ENCODE results near the gene EPHB1.
A peak's percentile ranks its signal among the peaks of the same experiment; 100 is the strongest.
"Not testable (repeated sequence)": the region's sequence is repeated elsewhere in the genome, so short reads cannot be mapped to it uniquely, and the experiment has no call there.

EPHB1 gene

DNA sequence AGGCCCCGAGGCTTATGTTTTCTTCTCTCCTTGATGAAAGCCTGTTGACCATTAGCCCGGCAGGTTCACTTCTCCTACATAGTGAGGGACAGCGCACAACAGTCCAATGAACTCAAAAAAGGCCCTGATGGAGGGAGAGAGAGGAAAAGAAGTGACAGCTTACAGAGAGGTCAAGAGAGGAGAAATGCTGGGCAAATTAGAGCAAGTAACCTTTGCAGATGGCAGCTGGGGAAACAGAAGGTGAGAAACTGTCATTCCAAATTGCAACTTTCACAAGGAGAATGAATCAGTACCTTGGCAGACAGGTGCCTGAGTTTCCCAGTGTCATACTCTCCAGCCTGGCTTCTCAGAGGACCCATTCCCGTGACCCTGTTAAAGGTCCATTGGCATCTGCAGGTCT is 252.0 kb downstream of the EPHB1 start:
- no peak for DNase-seq (ENCODE audit: low spot score)

DNA sequence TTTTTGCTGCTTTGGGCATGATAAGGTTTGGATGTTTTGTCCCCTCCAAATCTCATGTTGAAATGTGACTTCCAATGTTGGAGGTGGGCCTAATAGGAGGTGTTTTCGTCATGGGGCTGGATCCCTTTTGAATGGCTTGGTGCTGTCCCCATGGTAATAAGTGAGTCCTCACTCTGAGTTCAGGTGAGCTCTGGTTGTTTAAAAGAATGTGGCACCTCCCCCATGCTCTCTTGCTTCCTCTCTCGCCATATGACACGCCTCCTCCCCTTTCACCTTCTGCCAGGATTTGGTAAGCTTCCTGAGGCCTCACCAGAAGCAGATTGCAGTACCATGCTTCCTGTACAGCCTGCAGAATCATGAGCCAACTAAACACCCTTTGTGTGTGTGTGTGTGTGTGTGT is 255.5 kb downstream of the EPHB1 start:
- DNase-seq (ENCODE audit: low spot score): no peak

DNA sequence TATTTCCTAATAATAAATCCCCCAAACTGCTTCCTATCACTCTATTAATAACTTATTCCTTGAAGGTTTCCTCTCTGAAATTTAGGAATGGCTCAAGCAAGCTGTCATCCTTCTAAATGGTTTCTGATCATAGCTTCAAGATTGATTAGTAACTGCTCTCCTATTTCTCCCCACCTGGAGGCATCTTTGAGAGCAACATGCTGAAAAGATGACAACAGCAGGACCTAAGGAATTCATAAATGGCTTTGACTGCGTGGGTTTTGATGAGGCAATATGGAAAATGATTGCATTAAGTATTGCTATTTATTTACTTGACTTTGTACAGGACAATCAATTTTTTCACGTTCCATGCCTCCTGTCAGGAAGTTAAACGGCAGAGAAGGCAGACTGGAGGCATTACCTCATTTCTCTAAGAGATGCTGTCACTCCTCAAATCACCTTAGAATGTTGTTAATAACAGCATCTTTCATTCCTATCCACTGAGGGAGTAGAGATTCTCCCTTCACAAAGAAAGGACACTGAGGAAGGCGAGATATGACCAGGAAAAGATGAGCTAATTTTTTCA is 256.4 kb downstream of the EPHB1 start:
- DNase-seq (ENCODE audit: low spot score): no peak

DNA sequence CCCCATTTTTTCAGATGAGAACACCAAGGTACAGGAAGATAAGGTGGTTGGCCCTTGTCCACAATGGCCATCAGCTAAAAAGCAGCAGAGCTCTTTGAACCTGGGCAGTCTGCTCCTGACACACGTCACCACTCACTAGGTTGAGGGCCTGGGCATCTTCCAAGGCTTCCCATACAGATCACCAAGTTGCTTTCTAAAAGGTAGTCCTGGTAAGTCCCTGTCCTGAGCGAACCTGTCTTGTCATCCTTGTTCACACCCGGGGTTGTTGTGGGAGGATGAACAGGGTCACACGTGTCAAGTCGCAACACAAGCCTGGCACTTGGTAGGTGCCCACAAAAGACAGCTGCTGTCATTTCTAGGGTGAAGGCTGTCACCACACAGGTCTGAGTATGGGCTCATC is 260.4 kb downstream of the EPHB1 start:
- no peak for DNase-seq (ENCODE audit: low spot score)

DNA sequence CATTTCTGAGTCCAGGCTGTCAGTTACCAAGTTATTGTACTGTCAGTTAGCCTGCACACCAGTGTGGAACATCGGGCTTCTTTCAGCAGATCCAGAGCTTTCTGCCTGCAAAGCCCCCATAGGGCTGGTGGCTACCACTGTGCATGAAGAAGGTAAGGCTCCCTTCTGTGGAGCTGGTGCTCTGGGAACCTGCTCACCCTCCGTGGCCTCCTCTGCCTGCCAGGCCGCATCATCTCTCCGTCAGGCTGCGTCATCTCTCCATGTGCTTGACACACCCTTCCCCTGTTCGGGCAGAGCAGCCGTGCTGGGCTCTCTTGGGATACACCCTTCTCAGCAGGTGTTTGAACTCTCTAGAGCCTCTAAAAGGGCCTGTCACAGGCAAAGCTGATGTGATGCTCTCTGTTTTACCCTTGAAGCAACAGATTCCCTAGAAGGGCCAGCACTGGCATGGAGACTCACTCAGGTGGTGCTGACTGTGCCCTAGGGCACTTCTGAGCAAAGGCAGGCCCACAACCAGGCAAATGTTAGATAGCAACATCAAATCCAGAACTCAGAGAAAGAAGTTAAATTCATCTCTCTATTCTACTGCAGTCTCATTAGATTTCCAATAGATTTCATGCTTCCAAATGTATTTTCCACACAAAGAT is 261.1 kb downstream of the EPHB1 start:
- no peak for DNase-seq (ENCODE audit: low spot score)

DNA sequence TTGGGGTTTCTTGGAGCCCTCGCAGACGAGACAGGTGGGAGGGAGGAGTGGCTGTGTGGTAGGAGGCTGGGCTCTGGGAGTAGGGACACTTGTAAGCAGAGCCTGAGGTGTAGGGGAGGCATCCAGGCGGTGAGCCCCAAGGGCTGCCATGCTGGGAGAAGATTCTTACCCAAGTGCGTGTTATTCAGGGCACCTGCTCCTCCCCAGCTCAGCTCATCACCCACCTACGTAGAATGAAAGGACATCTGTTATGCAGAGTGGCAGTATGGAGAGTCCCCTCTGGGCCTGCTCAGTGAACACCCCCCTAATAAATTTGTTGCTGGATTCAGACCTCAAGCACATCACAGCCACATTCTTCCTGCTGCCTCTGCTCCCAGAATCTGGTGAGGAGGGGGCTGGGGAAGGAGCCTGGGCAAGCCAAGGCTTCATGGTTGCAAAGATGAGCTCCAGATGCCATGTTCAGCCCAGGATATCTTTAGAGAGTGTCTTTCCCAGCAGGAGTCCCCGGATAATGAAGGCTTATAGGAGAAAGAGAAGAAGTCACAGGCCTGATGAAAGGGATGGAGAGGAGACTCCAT is 261.8 kb downstream of the EPHB1 start:
- DNase-seq (ENCODE audit: low spot score): peak; percentile 54

DNA sequence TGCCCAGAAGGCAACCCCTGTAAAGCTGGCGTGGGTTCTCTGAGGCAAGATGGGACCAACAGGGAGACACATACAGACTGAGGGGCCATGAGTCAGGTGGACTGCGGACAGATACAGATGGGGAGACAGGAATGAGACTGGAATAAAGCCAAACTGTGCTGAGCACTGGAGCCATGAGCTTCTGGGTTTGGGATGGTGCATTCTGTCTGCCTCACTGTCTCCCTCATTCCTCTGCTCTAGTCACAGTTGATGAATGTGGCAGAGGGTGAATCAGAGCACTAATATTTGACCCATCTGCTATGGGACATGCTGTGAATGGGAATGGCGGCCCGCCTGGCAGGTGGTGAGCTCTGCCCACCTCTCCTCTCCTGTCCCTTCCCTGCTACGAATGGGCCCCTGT is 262.9 kb downstream of the EPHB1 start:
- peak; percentile 15 for DNase-seq (ENCODE audit: low spot score)

DNA sequence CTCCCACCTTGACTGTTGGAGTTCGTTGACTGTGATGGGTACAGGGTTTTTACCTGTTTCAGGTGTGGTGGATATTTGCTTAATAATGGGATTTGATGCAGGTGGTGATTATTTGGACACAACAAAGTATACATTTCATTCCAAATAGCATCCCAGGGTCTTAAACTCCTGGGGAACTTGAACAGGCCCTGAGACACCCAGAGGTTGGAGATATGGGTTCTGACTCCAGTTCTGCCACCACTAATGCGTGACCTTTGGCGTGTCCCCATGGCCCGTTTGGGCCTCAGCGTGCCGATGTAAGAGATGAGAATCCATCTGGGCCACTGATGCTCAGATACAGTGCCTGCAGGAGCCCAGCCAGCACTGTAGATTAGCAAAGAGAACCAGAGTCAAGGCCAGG is 264.5 kb downstream of the EPHB1 start:
- no peak for DNase-seq (ENCODE audit: low spot score)

DNA sequence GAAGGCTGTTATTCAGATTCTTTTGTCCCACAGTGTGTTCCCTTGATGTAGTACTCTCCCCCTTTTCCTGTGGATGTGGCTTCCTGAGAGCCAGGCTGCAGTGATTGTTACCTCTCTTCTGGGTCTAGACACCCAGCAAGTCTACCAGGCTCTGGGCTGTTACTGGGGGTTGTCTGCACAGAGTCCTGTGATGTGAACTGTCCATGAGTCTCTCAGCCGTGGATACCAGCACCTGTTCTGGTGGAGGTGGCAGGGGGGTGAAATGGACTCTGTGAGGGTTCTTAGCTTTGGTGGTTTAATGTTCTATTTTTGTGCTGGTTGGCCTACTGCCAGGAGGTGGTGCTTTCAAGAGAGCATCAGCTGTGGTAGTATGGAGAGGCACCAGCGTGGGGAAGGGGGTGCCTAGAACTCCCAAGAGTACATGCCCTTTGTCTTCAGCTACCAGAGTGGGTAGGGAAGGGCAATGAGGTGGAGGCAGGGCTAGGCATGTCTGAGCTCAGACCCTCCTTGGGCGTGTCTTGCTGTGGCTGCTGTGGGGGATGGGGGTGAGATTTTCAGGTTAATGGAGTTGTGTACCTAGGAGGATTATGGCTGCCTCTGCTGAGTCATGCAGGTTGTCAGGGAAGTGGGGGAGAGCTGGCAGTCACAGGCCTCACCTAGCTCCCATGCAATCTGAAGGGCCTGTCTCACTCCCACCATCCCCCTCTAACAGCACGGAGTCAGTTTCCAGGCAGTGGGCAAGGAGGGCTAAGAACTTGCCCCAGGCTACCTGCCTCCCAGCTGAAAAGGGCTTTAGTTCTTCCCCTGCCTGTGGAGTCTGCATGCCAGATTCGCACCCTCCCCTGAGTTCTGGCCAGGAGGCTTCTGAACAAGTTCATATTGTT is 272.0 kb downstream of the EPHB1 start:
- not testable (repeated sequence) for DNase-seq (ENCODE audit: low spot score)

DNA sequence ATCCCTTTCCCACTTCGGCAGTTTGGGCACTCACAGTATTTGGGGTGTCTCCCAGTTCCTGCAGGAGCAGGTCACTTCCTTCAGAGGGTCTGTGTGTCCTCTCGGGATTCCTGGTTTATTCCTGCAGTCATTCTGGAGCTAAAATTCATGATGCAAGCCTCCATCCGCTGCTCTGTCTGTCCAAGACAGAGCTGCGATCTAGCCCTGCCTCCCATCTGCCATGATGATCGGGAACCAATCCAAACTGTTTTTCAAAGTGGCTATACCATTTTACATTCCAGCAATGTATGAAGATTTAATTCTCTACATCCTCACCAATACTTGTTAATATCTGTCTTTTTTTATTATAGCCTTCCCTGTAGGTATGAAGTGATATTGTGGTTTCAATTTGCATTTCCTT is 273.0 kb downstream of the EPHB1 start:
- no peak for DNase-seq (ENCODE audit: low spot score)

DNA sequence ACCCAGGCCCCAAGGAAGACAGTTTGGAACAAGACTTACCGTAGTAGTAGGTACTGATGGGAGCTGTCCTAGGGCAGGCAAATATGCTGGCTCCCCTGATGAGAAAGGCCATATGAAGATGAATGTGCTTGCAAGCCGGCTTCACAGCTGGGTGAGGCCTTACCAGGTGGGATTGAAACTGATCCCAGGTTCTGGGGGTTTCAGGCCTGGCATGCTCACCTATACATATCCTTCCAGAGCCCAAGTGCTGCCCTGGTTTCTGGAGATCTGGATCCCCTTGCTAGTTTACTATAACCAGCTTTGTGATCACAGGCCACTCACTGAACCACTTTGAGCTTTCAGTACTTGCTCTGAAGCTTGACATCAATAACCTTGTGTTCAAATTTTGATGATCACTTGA is 274.3 kb downstream of the EPHB1 start:
- no peak for DNase-seq (ENCODE audit: low spot score)

DNA sequence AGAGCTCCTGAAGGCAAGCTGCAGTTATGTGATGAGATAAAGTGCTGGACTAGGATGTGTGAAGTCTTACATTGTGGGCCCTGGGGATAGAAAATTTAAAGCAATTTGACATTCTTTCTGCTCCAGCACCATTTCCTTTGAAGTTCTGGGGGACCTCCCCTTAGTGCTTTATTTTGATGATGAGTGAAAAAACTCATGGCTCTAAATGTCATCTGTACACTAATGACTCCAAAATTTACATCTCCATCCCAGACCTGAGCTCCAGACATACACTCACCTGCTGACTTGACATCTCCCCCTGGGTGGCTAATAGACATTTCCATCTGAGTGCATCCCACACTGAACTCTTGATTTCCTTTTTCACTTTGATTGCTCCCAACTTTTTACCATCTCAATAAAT is 276.4 kb downstream of the EPHB1 start:
- DNase-seq (ENCODE audit: low spot score): no peak

DNA sequence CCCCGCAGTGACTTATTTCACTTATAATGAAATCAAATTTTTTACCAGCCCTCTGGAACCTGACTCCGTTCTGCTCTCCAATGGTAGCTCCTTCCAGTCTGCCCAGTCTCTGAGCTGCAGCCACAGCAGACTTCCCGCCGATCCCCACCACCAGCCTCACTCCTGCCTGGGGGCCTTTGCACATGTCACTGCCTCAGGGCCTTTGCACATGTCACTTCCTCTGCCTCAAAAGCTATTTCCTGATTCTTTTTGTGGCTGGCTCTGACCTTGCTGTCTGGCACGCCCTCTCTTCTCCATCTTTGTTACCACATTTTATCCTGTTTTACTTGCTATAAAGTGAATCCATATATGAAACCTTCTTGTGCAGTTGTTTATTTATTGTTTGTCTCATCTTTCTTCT is 277.4 kb downstream of the EPHB1 start:
- DNase-seq (ENCODE audit: low spot score): no peak

DNA sequence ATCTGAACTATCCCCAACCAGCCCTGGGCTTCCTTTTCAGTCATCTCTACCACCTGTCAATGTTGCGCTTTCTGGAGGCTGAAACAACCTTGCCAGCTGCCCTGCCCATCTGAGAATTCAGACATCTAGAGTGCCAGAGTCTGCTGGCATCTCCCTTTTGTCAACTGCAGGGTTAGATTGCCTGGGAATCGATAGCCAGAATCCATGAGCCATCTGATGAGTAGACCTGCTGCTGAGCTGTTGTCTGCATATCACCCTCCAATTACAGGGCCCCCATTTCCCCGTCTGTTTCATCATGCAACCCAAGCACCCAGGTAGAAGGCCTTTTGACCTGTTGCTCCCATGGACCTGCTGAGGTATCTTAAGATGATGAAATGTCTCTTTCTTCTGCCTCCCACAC is 280.1 kb downstream of the EPHB1 start:
- DNase-seq (ENCODE audit: low spot score): no peak

DNA sequence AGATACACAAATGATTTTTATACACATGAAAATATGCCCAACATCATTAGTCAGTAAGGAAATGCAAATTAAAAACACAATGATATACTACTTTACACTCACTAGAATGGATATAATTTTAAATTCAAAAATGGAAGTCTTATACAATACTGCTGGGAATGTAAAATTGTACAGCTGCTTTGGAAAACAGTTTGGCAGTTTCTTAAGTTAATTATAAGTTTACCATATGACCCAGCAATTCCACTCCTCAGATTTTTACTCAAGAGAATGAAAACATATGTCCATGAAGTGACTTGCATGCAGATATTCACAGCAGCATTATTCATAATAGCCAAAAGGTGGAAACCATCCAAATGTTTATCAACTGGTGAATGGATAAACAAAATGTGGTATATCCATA is 281.3 kb downstream of the EPHB1 start:
- no peak for DNase-seq (ENCODE audit: low spot score)

DNA sequence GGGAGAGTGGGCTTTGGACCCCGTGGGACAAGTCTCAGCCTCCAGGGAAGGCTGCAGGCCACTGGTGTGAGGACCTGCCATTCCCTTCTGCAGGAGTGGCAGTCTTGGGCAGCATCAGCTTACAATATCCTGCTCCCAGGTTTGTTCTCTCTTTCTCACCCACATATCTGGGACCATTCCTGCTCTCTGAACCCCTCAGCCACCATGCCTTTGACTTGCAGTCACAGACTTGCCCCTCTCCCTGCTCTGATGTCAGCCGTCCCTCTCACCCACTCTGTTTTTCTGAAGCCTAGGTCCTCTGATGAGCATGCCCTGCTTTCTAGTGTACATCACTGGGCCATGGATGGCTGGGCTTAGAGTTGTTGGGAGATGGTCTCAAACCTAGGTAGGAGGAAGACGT is 282.1 kb downstream of the EPHB1 start:
- DNase-seq (ENCODE audit: low spot score): no peak

DNA sequence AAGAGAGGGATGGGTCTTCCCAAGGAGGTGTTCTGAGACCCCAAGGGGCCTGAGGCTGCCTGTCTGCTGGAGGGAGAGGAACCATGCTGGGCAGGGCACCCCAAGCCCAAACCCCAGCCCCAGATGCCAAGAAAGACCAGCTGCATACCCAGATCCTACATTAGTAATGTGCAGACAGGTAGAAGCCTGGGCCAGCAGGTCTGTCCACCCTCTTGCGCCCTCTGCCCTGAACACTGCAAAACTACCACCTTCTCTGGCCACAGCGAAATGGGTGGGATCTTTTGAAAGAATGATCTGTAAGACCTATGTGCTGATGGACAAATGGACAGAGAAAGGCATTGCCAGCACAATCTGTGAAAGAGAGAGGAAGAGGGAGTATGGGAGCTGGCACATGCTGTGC is 283.2 kb downstream of the EPHB1 start:
- no peak for DNase-seq (ENCODE audit: low spot score)

DNA sequence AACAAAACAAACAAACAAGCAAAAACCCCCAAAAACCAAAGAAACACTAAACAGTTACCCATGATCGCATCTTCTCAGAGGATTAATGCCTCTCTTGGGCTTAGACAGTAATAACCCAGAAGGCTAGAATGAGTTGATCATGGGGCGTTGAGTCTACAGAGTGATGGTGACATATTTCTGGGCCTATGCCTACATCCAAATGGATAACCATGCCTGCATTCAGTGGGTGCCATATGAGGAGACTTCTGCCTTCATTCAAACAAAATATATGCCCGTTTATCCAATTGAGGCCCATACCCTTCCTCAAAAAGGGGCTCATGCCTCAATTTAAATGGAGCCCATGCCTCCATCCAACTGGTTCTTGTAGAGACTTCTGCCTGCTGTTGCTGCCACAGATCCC is 284.0 kb downstream of the EPHB1 start:
- DNase-seq (ENCODE audit: low spot score): no peak

DNA sequence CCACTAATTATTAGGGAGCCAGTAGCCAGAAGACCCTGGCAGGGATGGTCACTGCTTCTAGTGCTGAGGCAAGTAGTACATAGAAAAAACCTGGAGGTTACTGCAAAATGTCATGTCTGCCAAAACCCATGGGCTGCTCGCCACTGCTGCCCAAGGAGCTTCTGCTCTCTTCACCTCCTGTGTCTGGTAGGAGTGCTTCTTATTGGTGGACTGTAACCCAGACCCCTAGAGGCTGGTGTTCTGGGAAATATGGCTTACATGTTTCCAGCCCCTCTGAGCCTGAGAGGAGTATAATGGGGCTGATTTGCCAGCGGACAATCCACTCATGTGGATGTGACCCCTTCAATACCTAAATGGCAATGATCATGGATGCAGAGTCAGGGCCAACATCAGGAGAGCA is 286.4 kb downstream of the EPHB1 start:
- no peak for DNase-seq (ENCODE audit: low spot score)

DNA sequence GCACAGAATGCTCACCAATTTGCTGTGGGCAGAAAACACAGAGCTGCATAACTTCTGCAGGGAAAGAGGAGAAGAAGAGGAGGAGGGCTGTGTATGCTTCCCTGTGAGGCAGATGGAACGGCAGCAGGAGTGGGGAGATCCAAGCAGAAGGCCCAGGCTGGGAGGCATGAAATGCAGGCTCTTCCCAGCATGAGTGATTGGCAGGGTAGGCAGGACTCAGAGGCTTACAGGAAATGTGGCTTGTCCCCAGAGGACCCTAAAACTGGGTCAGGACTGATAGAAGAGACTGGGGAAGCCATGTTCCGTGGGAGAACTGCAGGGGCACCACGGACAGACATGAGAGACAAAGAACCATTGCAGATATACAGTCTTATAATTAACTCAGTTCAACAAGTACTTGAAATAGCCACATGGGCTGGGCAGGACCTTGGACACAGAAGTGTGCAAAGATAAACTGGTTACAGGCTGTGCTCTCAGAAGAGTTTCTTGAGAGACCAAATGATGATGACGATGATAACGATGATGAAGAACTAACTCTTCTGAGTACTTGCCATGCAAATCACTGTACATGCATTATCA is 286.9 kb downstream of the EPHB1 start:
- DNase-seq (ENCODE audit: low spot score): peak; percentile 72

DNA sequence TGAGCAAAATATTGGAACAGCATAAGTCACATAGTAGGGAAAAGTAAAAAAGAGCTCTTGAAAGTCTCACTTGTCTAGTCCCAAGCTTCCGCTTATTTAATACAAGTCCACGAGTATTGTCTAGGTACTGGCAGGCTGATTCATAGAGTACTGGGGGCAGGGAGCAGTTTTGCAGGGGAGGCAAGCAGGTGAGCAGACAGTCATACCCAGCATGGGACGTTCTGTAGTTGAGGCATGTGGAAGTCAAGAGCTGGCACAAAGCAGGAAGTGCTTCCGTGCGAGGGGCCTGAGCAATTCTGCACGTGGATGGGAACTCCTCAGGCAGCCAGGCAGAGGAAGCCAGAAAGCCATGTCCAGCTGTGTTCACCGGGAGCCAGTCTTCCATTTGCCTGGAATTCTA is 287.6 kb downstream of the EPHB1 start:
- DNase-seq (ENCODE audit: low spot score): no peak

DNA sequence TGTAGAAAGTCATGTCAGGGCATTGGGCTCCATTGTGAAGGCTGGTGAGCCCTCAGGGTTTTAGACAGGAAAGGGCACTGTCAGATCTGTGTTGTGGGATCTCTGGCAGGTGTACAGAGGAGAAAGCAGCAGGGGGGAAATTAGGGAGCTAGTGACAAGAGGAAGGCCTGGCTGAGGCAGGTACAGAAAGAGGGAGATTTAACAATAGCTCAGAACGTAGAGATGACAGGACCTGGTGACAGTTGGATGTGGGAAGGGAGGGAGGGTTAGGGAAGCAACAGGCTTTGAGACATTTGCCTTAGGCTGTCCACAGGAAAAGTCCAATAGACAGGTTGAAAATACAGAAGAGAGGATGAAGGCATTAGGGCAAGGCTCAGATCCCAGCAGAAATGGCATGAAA is 288.1 kb downstream of the EPHB1 start:
- DNase-seq (ENCODE audit: low spot score): no peak

DNA sequence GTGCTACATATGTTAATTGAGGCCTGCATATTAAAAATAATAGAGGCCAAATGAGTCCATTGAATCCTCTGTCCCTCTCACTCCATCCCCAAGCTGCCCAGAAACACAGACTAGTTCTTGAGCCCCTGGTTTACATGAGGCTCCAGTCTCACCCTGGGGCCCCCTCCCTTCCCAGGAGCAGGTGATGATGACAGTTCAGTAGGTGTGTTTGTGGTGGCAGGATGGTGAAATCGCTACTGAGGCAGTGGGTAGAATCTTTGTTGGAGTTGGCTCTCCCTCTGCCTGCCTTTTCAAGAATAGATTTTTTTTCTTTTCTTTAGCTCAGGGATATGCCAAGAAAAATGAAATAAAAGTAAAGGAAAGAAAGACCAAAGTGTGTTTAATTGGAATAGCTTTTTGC is 288.7 kb downstream of the EPHB1 start:
- DNase-seq (ENCODE audit: low spot score): no peak

Data from Ammon's horn (tissue), 1 donor.